Endothelial cell of umbilical vein (primary cell): Measurements from ENCODE around the gene SCFD1.

Experiments used
- CTCF ChIP-seq, 2 donors: IDR thresholded peaks; 1 replicate in 1 of 2; 2 replicates in 1 of 2; pipeline ENCODE4 v1.5.1; 2011; ENCODE audit warnings: low read length in 2 of 2, mild to moderate bottlenecking in 2 of 2, moderate library complexity in 2 of 2, control low read depth in 1 of 2, inconsistent platforms in 1 of 2, low read depth in 1 of 2; ENCODE audit not compliant: insufficient read depth in 1 of 2; ENCODE audit errors: extremely low read depth in 1 of 2
- FOS ChIP-seq: IDR thresholded peaks from 2 replicates; pipeline ENCODE4 v1.6.1; 2011; ENCODE audit warnings: mild to moderate bottlenecking, low read length, moderate library complexity, borderline replicate concordance; ENCODE audit not compliant: insufficient read depth
- TF ChIP-seq, protein P1 (sequence below): IDR thresholded peaks from 2 replicates; pipeline ENCODE4 v1.6.1; 2011; ENCODE audit not compliant: insufficient read depth, insufficient read length

DNA sequence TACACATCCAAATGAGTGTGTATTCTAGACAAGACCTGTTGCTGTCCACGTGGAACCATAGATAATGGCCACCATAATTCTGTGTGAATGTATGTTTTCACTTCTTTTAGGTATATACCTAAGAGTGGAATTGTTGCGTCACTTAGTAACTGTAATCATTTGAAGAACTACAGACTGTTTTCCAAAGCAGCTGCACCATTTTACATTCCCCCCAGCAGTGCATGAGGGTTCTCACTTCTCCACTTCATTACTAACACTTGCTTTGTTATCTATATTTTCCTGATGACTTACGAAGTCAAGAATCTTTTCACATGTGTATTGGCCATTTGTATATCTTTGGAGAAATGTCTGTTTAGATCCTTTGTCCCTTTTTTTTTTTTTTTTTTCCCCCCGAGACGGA is 106.4 kb downstream of the SCFD1 start:
- no peak for TF ChIP-seq CTCF (IDR thresholded peaks at IDR 0.05; ENCODE audit: extremely low read depth in 1 of 2, insufficient read depth in 1 of 2, low read depth in 1 of 2, low read length in 2 of 2)
- TF ChIP-seq FOS, result no peak
- TF ChIP-seq, protein P1, sequence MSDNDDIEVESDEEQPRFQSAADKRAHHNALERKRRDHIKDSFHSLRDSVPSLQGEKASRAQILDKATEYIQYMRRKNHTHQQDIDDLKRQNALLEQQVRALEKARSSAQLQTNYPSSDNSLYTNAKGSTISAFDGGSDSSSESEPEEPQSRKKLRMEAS, result no peak
